ENCODE results near the gene EPB41L2.
"Not testable (repeated sequence)": the region's sequence is repeated elsewhere in the genome, so short reads cannot be mapped to it uniquely, and the experiment has no call there.

EPB41L2 gene

DNA sequence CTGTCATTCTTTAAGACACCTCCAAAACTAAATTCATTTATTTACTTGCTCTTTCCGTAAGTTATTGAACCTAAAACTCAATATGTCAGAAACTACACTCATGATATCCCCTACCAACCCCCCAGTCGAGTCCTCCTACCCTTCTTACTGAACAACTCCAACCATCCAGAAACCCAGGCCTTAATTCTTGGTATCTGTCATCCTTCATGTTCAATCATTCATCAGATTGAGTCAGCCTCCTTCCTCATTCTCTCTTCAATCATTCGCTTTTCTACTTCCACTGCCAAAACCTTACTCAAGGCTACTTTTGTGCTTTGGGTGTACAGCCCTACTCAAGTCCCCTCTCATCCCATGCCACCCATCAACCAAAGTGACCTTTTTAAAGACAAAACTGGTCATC is 140.1 kb downstream of the EPB41L2 start:
- TF ChIP-seq, protein P1, sequence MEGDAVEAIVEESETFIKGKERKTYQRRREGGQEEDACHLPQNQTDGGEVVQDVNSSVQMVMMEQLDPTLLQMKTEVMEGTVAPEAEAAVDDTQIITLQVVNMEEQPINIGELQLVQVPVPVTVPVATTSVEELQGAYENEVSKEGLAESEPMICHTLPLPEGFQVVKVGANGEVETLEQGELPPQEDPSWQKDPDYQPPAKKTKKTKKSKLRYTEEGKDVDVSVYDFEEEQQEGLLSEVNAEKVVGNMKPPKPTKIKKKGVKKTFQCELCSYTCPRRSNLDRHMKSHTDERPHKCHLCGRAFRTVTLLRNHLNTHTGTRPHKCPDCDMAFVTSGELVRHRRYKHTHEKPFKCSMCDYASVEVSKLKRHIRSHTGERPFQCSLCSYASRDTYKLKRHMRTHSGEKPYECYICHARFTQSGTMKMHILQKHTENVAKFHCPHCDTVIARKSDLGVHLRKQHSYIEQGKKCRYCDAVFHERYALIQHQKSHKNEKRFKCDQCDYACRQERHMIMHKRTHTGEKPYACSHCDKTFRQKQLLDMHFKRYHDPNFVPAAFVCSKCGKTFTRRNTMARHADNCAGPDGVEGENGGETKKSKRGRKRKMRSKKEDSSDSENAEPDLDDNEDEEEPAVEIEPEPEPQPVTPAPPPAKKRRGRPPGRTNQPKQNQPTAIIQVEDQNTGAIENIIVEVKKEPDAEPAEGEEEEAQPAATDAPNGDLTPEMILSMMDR (IDR thresholded peaks at IDR 0.05): no peak
- H3K9me3 ChIP-seq (ENCODE audit: control insufficient read depth, low read length): no peaks in the 10 kb centered on the region
- no peaks in the 10 kb centered on the region for H3K79me2 ChIP-seq

DNA sequence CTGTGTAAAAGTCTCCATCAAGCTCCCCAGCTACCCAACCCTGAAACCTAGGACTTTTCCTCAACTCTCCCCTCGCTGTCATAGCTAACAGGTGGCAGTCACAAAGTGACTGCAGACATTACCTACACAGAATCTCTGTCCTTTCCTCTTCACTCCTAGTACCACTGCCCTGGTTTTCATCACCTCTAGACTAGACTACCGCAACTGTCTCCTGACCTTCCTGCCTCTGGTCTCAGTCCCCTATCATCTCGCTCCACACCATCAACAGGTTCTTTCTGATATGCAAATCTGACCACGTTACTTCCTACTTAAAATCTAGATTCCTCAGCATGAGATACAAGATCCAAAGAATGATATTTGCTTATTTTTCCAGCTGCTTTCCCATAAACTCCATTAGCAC is 142.1 kb downstream of the EPB41L2 start:
- Histone ChIP-seq H2AFZ (no peak overlapping the region), H3K9me3 (ENCODE audit: control insufficient read depth, low read length) (no peaks in the 10 kb centered on the region), H3K27me3 (ENCODE audit: control insufficient read depth, insufficient read depth, low read length) (no peaks in the 10 kb centered on the region), H3K4me3 (ENCODE audit: low read depth, low read length) (no peak overlapping the region), H3K9ac (no peak overlapping the region), H3K36me3 (ENCODE audit: control insufficient read depth, insufficient read depth, low read length) (no peaks in the 10 kb centered on the region), H3K79me2 (no peaks in the 10 kb centered on the region), H3K4me1 (no peaks in the 10 kb centered on the region), H3K4me2 (ENCODE audit: low read length) (no peak overlapping the region), H3K27ac (no peak overlapping the region)
- TF ChIP-seq, protein P1 (IDR thresholded peaks at IDR 0.05): no peak

More for the DNA sequence above, 140.1 kb downstream of the EPB41L2 start:
- H2AFZ ChIP-seq: no peak overlapping the region
- H3K4me1 ChIP-seq: no peaks in the 10 kb centered on the region
- no peak overlapping the region for H3K4me3 ChIP-seq (ENCODE audit: low read depth, low read length)
- H3K9ac ChIP-seq: no peak overlapping the region
- no peaks in the 10 kb centered on the region for H3K36me3 ChIP-seq (ENCODE audit: control insufficient read depth, insufficient read depth, low read length)
- no peak overlapping the region for H3K4me2 ChIP-seq (ENCODE audit: low read length)
- no peaks in the 10 kb centered on the region for H3K27me3 ChIP-seq (ENCODE audit: control insufficient read depth, insufficient read depth, low read length)
- H3K27ac ChIP-seq: no peak overlapping the region

DNA sequence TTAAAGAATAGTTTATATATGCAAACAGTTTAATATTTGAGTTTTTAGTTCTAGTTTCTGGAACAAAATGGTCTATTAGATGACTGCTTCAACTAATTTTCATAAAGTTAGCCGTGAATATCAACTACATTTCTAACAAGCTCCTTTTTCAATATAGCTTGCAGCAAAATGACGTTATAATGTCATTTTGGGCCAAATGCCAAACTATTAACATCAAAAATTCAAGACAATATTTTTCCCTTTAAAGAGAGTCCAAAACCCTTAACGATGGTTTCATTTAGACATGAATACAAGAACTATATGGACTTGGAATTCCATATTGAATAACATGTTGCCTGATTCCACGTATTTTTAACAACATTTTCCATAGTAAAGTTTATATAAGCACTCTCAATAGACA is 144.9 kb downstream of the EPB41L2 start:
- Histone ChIP-seq H3K4me1 (no peaks in the 10 kb centered on the region), H3K9ac (no peak overlapping the region)

DNA sequence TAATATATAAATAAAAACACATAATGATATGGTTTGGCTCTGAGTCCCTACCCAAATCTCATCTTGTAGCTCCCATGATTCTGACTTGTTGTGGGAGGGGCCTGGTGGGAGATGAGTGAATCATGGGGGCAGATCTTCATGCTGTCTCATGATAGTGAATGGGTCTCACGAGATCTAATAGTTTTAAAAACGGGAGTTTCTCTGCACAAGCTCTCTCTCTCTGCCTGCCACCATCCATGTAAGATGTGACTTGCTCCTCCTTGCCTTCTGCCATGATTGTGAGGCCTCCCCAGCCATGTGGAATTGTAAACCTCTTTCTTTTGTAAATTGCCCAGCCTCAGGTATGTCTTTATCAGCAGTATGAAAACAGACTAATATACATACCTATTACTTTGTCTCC is 147.4 kb downstream of the EPB41L2 start:
- not testable (repeated sequence) for H3K4me2 ChIP-seq (ENCODE audit: low read length); H3K79me2 ChIP-seq; H2AFZ ChIP-seq; H3K9me3 ChIP-seq (ENCODE audit: control insufficient read depth, low read length); H3K27ac ChIP-seq; H3K9ac ChIP-seq; H3K36me3 ChIP-seq (ENCODE audit: control insufficient read depth, insufficient read depth, low read length); H3K4me1 ChIP-seq; H3K27me3 ChIP-seq (ENCODE audit: control insufficient read depth, insufficient read depth, low read length); H3K4me3 ChIP-seq (ENCODE audit: low read depth, low read length)

More for the DNA sequence above, 144.9 kb downstream of the EPB41L2 start:
- Histone ChIP-seq H2AFZ (no peak overlapping the region), H3K4me2 (ENCODE audit: low read length) (no peak overlapping the region), H3K36me3 (ENCODE audit: control insufficient read depth, insufficient read depth, low read length) (no peaks in the 10 kb centered on the region), H3K79me2 (no peaks in the 10 kb centered on the region), H3K4me3 (ENCODE audit: low read depth, low read length) (no peak overlapping the region), H3K27me3 (ENCODE audit: control insufficient read depth, insufficient read depth, low read length) (no peaks in the 10 kb centered on the region), H3K27ac (no peak overlapping the region), H3K9me3 (ENCODE audit: control insufficient read depth, low read length) (no peaks in the 10 kb centered on the region)
- TF ChIP-seq, protein P1 (IDR thresholded peaks at IDR 0.05): no peak

DNA sequence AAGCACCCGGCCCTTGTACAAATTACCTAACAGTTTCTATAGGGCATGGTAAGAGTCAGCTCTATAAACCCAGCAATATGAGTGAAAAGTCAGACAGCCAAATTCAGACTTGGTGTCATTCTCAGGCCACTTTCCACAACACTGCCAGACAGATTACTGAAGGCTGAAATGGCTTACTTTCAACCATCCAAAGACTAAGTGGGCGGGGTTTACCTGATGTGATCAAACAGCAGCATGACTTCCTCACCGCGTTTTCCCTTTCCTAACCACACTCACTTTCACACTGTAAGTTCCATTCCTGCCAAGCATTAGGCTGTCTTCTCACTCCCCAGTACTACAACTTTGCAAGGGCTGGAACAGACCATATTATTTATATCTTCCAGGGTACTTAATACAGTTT is 149.9 kb downstream of the EPB41L2 start:
- H2AFZ ChIP-seq: no peak overlapping the region
- H3K9ac ChIP-seq: no peak overlapping the region
- H3K27me3 ChIP-seq (ENCODE audit: control insufficient read depth, insufficient read depth, low read length): no peaks in the 10 kb centered on the region
- TF ChIP-seq, protein P1 (IDR thresholded peaks at IDR 0.05): no peak
- H3K4me2 ChIP-seq (ENCODE audit: low read length): no peak overlapping the region
- no peak overlapping the region for H3K4me3 ChIP-seq (ENCODE audit: low read depth, low read length)
- H3K27ac ChIP-seq: no peak overlapping the region
- no peaks in the 10 kb centered on the region for H3K36me3 ChIP-seq (ENCODE audit: control insufficient read depth, insufficient read depth, low read length)
- H3K79me2 ChIP-seq: no peaks in the 10 kb centered on the region
- no peaks in the 10 kb centered on the region for H3K9me3 ChIP-seq (ENCODE audit: control insufficient read depth, low read length)
- H3K4me1 ChIP-seq: no peaks in the 10 kb centered on the region
